Measurements from ENCODE around the gene CMC2.
A peak's percentile ranks its signal among the peaks of the same experiment; 100 is the strongest.

CMC2 gene

GRCh38 chr16:80976946-80977345, 29.7 kb downstream of the CMC2 start:
- Histone ChIP-seq H3K4me1 (ENCODE audit: control insufficient read depth, low read length) (no peaks in the 10 kb centered on the region), H4K20me1 (ENCODE audit: control insufficient read depth, insufficient read depth, low read depth, low read length) (no peaks in the 10 kb centered on the region), H3K79me2 (ENCODE audit: control insufficient read depth, low read length) (no peaks in the 10 kb centered on the region), H3K9me2 (replicated peaks; ENCODE audit: control insufficient read depth, low read length) (no peaks in the 10 kb centered on the region), H3F3A (ENCODE audit: control insufficient read depth, insufficient read depth) (no peaks in the 10 kb centered on the region; the same call in 1 of the 2 replicates), H3K4me3 (ENCODE audit: low read length) (no peak overlapping the region), H3K36me3 (ENCODE audit: control insufficient read depth, low read length) (peaks cover 27% of the 10 kb centered on the region), H3K27me3 (ENCODE audit: control insufficient read depth, low read length) (no peaks in the 10 kb centered on the region), H3K9me3 (ENCODE audit: control insufficient read depth, insufficient read depth, low read length) (no peaks in the 10 kb centered on the region), H3K27ac (ENCODE audit: low read depth, low read length) (no peak overlapping the region), H3K4me2 (ENCODE audit: low read length) (no peak overlapping the region)
- TF ChIP-seq EZH2phosphoT487 (IDR thresholded peaks at IDR 0.05; ENCODE audit: borderline replicate concordance, low read length) (no peak), CTCF (IDR thresholded peaks at IDR 0.05; ENCODE audit: low read depth, low read length, poor library complexity, severe bottlenecking) (no peak)

GRCh38 chr16:80974649-80975376, 31.9 kb downstream of the CMC2 start:
- Histone ChIP-seq H3K4me2 (ENCODE audit: low read length) (no peak overlapping the region), H3F3A (ENCODE audit: control insufficient read depth, insufficient read depth) (no peaks in the 10 kb centered on the region; the same call in 1 of the 2 replicates), H3K36me3 (ENCODE audit: control insufficient read depth, low read length) (peaks cover 22% of the 10 kb centered on the region), H3K9me3 (ENCODE audit: control insufficient read depth, insufficient read depth, low read length) (no peaks in the 10 kb centered on the region), H3K27ac (ENCODE audit: low read depth, low read length) (no peak overlapping the region), H3K4me3 (ENCODE audit: low read length) (no peak overlapping the region), H3K27me3 (ENCODE audit: control insufficient read depth, low read length) (no peaks in the 10 kb centered on the region), H3K79me2 (ENCODE audit: control insufficient read depth, low read length) (no peaks in the 10 kb centered on the region), H4K20me1 (ENCODE audit: control insufficient read depth, insufficient read depth, low read depth, low read length) (no peaks in the 10 kb centered on the region), H3K9me2 (replicated peaks; ENCODE audit: control insufficient read depth, low read length) (no peaks in the 10 kb centered on the region), H3K4me1 (ENCODE audit: control insufficient read depth, low read length) (no peaks in the 10 kb centered on the region)
- TF ChIP-seq CTCF (IDR thresholded peaks at IDR 0.05; ENCODE audit: low read depth, low read length, poor library complexity, severe bottlenecking) (peak; percentile 74), EZH2phosphoT487 (IDR thresholded peaks at IDR 0.05; ENCODE audit: borderline replicate concordance, low read length) (no peak)

- no peaks in the 10 kb centered on the region for H3K79me2 ChIP-seq (ENCODE audit: control insufficient read depth, low read length)
- no peak overlapping the region for H3K27ac ChIP-seq (ENCODE audit: low read depth, low read length)
- no peaks in the 10 kb centered on the region for H3K9me2 ChIP-seq (replicated peaks; ENCODE audit: control insufficient read depth, low read length)
- no peaks in the 10 kb centered on the region for H3K4me1 ChIP-seq (ENCODE audit: control insufficient read depth, low read length)
- TF ChIP-seq EZH2phosphoT487 (IDR thresholded peaks at IDR 0.05; ENCODE audit: borderline replicate concordance, low read length) (no peak), CTCF (IDR thresholded peaks at IDR 0.05; ENCODE audit: low read depth, low read length, poor library complexity, severe bottlenecking) (no peak)
- no peaks in the 10 kb centered on the region for H4K20me1 ChIP-seq (ENCODE audit: control insufficient read depth, insufficient read depth, low read depth, low read length)
- no peaks in the 10 kb centered on the region for H3K9me3 ChIP-seq (ENCODE audit: control insufficient read depth, insufficient read depth, low read length)
- H3F3A ChIP-seq (ENCODE audit: control insufficient read depth, insufficient read depth), result no peaks in the 10 kb centered on the region; the same call in 1 of the 2 replicates
- no peak overlapping the region for H3K4me2 ChIP-seq (ENCODE audit: low read length)
- H3K4me3 ChIP-seq (ENCODE audit: low read length), result no peak overlapping the region
- peaks cover 21% of the 10 kb centered on the region for H3K36me3 ChIP-seq (ENCODE audit: control insufficient read depth, low read length)
- no peaks in the 10 kb centered on the region for H3K27me3 ChIP-seq (ENCODE audit: control insufficient read depth, low read length)
Observed at GRCh38 chr16:80973991-80974390, 32.7 kb downstream of the CMC2 start.
